Effector memory CD8-positive, alpha-beta T cell (primary cell): ENCODE data around the gene SH3RF2.
"Not testable (repeated sequence)": the region's sequence is repeated elsewhere in the genome, so short reads cannot be mapped to it uniquely, and the experiment has no call there.

ENCODE experiments used
- ATAC-seq: fragments of 150-1000 bp; cut with Tn5 transposase; replicated peaks from 2 replicates; pipeline ENCODE4 v1.10.0; 2021; ENCODE audit warnings: mild to moderate bottlenecking, moderate library complexity
- DNase-seq, 3 experiments: peaks; one replicate each; pipeline ENCODE4 v3.0.0; 2021
- H3K27ac Mint-ChIP-seq, 2 donors: one replicate each; pipeline ENCODE4 v1.8.0; 2022; ENCODE audit warnings: mild to moderate bottlenecking in 2 of 2, mixed read lengths in 2 of 2, moderate library complexity in 2 of 2
- H3K27me3 Mint-ChIP-seq, 2 donors: one replicate each; pipeline ENCODE4 v1.8.0; 2022; ENCODE audit warnings: mixed read lengths in 2 of 2
- H3K36me3 Mint-ChIP-seq: one replicate; pipeline ENCODE4 v1.8.0; 2022; ENCODE audit warnings: mild to moderate bottlenecking, moderate library complexity, mixed read lengths; ENCODE audit not compliant: insufficient read depth
- H3K4me1 Mint-ChIP-seq, 2 donors: one replicate each; pipeline ENCODE4 v1.8.0; 2022; ENCODE audit warnings: low read depth in 2 of 2, mixed read lengths in 2 of 2
- H3K4me3 Mint-ChIP-seq, 2 donors: one replicate each; pipeline ENCODE4 v1.8.0; 2022; ENCODE audit warnings: mild to moderate bottlenecking in 2 of 2, mixed read lengths in 2 of 2, moderate library complexity in 2 of 2
- H3K9me3 Mint-ChIP-seq, 2 donors: one replicate each; pipeline ENCODE4 v1.8.0; 2022; ENCODE audit warnings: mixed read lengths in 2 of 2

SH3RF2 gene

GRCh38 chr5:145980718-145981117 is 44.3 kb downstream of the SH3RF2 start:
- H3K27me3 Mint-ChIP-seq = no peaks in the 10 kb centered on the region
- no peak overlapping the region for H3K27ac Mint-ChIP-seq
- no peaks in the 10 kb centered on the region for H3K9me3 Mint-ChIP-seq
- ATAC-seq (no peak), DNase-seq (no peak)
- no peak overlapping the region for H3K4me3 Mint-ChIP-seq
- H3K4me1 Mint-ChIP-seq = no peaks in the 10 kb centered on the region
- H3K36me3 Mint-ChIP-seq = no peaks in the 10 kb centered on the region

GRCh38 chr5:145981589-145982571 is 45.5 kb downstream of the SH3RF2 start:
- Mint-ChIP-seq H3K4me3 (no peak overlapping the region), H3K27ac (no peak overlapping the region), H3K9me3 (no peaks in the 10 kb centered on the region), H3K36me3 (no peaks in the 10 kb centered on the region), H3K4me1 (no peaks in the 10 kb centered on the region), H3K27me3 (no peaks in the 10 kb centered on the region)
- ATAC-seq (no peak), DNase-seq (no peak)

- H3K27me3 Mint-ChIP-seq = no peaks in the 10 kb centered on the region
- H3K9me3 Mint-ChIP-seq = no peaks in the 10 kb centered on the region
- no peaks in the 10 kb centered on the region for H3K4me1 Mint-ChIP-seq
- H3K4me3 Mint-ChIP-seq = no peak overlapping the region
- H3K27ac Mint-ChIP-seq = no peak overlapping the region
- ATAC-seq (no peak), DNase-seq (no peak)
- H3K36me3 Mint-ChIP-seq = no peaks in the 10 kb centered on the region
Measured at GRCh38 chr5:145982572-145983318, 46.4 kb downstream of the SH3RF2 start.

GRCh38 chr5:145983446-145983845 is 47.1 kb downstream of the SH3RF2 start:
- Mint-ChIP-seq H3K4me3 (no peak overlapping the region), H3K36me3 (no peaks in the 10 kb centered on the region), H3K27ac (no peak overlapping the region), H3K4me1 (no peaks in the 10 kb centered on the region), H3K9me3 (no peaks in the 10 kb centered on the region), H3K27me3 (no peaks in the 10 kb centered on the region)
- DNase-seq (no peak), ATAC-seq (no peak)

DNA sequence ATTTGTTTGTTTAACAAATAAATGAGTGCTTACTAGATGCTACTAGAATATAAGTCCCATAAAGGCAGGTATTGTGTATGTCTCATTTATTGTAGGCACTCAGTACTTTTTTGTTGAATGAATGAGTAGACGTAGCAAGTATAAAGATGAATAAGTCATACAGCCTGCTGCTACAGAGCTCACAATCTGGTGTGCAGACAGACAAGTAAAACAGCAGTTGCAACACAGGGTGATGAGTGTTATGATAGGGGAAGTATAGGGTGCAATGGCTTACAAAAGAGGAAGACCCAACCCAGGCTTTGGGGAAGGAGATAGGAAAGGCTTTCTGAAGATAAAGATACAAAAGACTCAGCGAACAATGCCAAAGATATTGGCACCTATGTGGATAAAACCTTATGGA is 47.7 kb downstream of the SH3RF2 start:
- ATAC-seq (no peak), DNase-seq (no peak)
- H3K36me3 Mint-ChIP-seq = no peaks in the 10 kb centered on the region
- H3K27ac Mint-ChIP-seq = no peak overlapping the region
- no peaks in the 10 kb centered on the region for H3K9me3 Mint-ChIP-seq
- no peaks in the 10 kb centered on the region for H3K27me3 Mint-ChIP-seq
- H3K4me1 Mint-ChIP-seq = no peaks in the 10 kb centered on the region
- H3K4me3 Mint-ChIP-seq = no peak overlapping the region

- DNase-seq = no peak
- Mint-ChIP-seq H3K27ac (no peak overlapping the region), H3K36me3 (no peaks in the 10 kb centered on the region), H3K27me3 (no peaks in the 10 kb centered on the region), H3K4me1 (no peaks in the 10 kb centered on the region), H3K9me3 (no peaks in the 10 kb centered on the region), H3K4me3 (no peak overlapping the region)
- no peak for ATAC-seq
Measured at GRCh38 chr5:145987856-145988255, 51.5 kb downstream of the SH3RF2 start.

DNA sequence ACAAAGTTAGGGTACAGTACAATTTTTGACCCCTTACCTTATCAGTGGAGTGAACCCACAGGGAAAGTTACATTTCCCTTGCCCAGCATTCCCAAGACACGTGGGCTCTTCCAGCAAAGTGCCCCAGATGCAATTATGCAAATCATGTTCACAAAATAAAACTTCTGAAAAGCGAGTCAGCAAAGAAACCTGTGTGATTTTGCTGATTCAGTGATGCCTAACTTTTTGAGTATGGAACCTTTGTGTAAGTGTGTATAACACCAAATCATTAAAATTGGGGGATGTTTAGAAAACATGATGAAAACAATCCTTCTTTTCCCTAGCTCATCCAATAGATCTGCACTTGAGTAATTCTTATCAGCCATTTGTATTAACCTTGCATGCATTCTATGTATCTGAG is 52.6 kb downstream of the SH3RF2 start:
- Mint-ChIP-seq H3K36me3 (no peaks in the 10 kb centered on the region), H3K4me3 (no peak overlapping the region), H3K4me1 (no peaks in the 10 kb centered on the region), H3K27ac (no peak overlapping the region), H3K27me3 (no peaks in the 10 kb centered on the region), H3K9me3 (peaks cover 0 to 4% of the 10 kb centered on the region in 2 donors)
- DNase-seq (no peak), ATAC-seq (no peak)

DNA sequence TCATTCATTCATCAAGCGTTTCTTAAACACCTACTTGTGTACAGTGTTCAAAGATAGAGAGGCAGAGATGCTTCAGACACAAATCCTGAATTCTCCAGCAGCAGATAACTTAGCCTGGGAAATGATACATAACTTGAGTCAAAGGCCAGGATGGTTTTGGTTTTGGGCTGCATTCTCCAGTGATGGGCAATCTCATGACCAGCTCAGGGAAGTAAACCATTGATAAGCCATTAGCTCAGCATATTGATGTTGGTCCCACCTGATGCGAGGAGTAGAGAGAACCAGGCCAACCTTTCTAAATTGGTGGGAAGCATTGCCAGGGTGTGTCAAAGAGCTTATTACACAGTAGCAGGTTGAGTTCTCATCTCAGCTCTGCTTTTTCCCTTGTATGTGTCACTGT is 53.0 kb downstream of the SH3RF2 start:
- H3K27ac Mint-ChIP-seq = no peak overlapping the region
- H3K9me3 Mint-ChIP-seq = peaks cover 0 to 9% of the 10 kb centered on the region in 2 donors
- no peaks in the 10 kb centered on the region for H3K27me3 Mint-ChIP-seq
- ATAC-seq (no peak), DNase-seq (no peak)
- no peaks in the 10 kb centered on the region for H3K4me1 Mint-ChIP-seq
- no peaks in the 10 kb centered on the region for H3K36me3 Mint-ChIP-seq
- H3K4me3 Mint-ChIP-seq = no peak overlapping the region

- Mint-ChIP-seq H3K27ac (no peak overlapping the region), H3K9me3 (peaks cover 0 to 10% of the 10 kb centered on the region in 2 donors), H3K4me3 (no peak overlapping the region), H3K4me1 (no peaks in the 10 kb centered on the region), H3K36me3 (no peaks in the 10 kb centered on the region), H3K27me3 (no peaks in the 10 kb centered on the region)
- DNase-seq (no peak), ATAC-seq (no peak)
Measured at GRCh38 chr5:145990170-145990569, 53.8 kb downstream of the SH3RF2 start.

- Mint-ChIP-seq H3K36me3 (no peaks in the 10 kb centered on the region), H3K9me3 (peaks cover 0 to 10% of the 10 kb centered on the region in 2 donors), H3K4me1 (no peaks in the 10 kb centered on the region), H3K27ac (no peak overlapping the region), H3K27me3 (no peaks in the 10 kb centered on the region), H3K4me3 (no peak overlapping the region)
- ATAC-seq (no peak), DNase-seq (no peak)
Measured at GRCh38 chr5:145991044-145991575, 54.7 kb downstream of the SH3RF2 start.

GRCh38 chr5:145993538-145993937 is 57.2 kb downstream of the SH3RF2 start:
- ATAC-seq, DNase-seq, H3K27me3 Mint-ChIP-seq, H3K36me3 Mint-ChIP-seq, H3K4me3 Mint-ChIP-seq, H3K9me3 Mint-ChIP-seq, H3K4me1 Mint-ChIP-seq, H3K27ac Mint-ChIP-seq: not testable (repeated sequence)

DNA sequence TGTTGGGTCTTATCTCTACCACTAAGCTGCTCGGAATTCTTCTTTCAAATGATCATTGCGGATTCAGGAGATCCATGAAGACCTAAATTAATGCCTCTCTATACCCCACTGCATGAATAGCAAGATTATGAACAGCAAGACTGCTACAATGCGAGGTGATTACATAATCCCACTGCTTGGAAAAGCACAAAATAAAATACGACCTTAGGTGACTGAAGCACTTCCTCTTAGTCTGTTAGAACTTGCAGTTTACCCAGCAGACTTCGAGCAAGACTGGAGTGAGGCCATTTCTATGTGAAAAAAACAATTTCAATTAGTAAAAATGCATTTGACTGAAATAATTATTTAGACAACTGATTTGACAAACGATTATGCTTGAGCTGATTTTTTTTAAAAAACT is 59.8 kb downstream of the SH3RF2 start:
- H3K27ac Mint-ChIP-seq = no peak overlapping the region
- H3K9me3 Mint-ChIP-seq = peaks cover 0 to 10% of the 10 kb centered on the region in 2 donors

DNA sequence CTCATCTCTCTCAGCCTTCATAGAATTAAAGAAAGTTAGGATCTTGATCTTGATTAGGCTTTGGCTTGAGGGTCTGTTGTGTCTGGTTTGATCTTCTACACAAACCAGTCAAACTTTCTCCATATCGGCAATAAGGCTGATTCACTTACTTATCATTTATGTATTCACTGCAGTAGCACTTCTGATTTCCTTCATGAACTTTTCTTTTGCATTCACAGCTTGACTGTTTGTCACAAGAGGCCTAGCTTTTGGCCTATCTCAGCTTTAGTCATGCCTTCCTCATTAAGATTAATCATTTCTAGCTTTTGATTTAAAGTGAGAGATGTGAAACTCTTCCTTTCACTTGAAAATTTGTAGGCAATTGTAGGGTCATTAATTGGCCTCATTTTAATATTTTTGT is 62.8 kb downstream of the SH3RF2 start:
- H3K27ac Mint-ChIP-seq = no peak overlapping the region
- H3K27me3 Mint-ChIP-seq = no peaks in the 10 kb centered on the region
- no peaks in the 10 kb centered on the region for H3K4me1 Mint-ChIP-seq
- DNase-seq = no peak
- no peaks in the 10 kb centered on the region for H3K36me3 Mint-ChIP-seq
- no peak for ATAC-seq
- H3K4me3 Mint-ChIP-seq = no peak overlapping the region
- H3K9me3 Mint-ChIP-seq = peaks cover 0 to 3% of the 10 kb centered on the region in 2 donors

More for the DNA sequence above, 59.8 kb downstream of the SH3RF2 start:
- no peak for ATAC-seq
- Mint-ChIP-seq H3K36me3 (no peaks in the 10 kb centered on the region), H3K27me3 (no peaks in the 10 kb centered on the region), H3K4me1 (no peaks in the 10 kb centered on the region), H3K4me3 (no peak overlapping the region)
- DNase-seq = no peak
